Fibroblast of mammary gland (primary cell): ENCODE data around the gene UNC13A.
A peak's percentile ranks its signal among the peaks of the same experiment; 100 is the strongest.

Source experiments
- DNase-seq: peaks from one replicate; pipeline ENCODE4 v3.0.0-alpha.2; 2010; ENCODE audit warnings: low read depth
- H3K4me3 ChIP-seq: 2 replicates; pipeline ENCODE4 v1.5.1; 2011; ENCODE audit warnings: low read depth, mild to moderate bottlenecking, low read length, moderate library complexity; ENCODE audit not compliant: control insufficient read depth
- TF ChIP-seq, protein P1 (sequence below): conservative IDR thresholded peaks from 2 replicates; pipeline ENCODE4 v1.5.1; 2011; ENCODE audit warnings: low read depth, low read length, inconsistent platforms; ENCODE audit not compliant: control insufficient read depth, insufficient read depth

UNC13A gene

DNA sequence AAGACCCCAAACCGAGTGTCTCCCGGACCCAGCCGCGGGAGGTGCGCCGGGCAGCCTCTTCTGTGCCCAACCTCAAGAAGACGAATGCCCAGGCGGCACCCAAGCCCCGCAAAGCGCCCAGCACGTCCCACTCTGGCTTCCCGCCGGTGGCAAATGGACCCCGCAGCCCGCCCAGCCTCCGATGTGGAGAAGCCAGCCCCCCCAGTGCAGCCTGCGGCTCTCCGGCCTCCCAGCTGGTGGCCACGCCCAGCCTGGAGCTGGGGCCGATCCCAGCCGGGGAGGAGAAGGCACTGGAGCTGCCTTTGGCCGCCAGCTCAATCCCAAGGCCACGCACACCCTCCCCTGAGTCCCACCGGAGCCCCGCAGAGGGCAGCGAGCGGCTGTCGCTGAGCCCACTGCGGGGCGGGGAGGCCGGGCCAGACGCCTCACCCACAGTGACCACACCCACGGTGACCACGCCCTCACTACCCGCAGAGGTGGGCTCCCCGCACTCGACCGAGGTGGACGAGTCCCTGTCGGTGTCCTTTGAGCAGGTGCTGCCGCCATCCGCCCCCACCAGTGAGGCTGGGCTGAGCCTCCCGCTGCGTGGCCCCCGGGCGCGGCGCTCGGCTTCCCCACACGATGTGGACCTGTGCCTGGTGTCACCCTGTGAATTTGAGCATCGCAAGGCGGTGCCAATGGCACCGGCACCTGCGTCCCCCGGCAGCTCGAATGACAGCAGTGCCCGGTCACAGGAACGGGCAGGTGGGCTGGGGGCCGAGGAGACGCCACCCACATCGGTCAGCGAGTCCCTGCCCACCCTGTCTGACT lies 39.0 kb upstream of the UNC13A start:
- no peak for DNase-seq
- H3K4me3 ChIP-seq = no peak overlapping the region
- TF ChIP-seq, protein P1, sequence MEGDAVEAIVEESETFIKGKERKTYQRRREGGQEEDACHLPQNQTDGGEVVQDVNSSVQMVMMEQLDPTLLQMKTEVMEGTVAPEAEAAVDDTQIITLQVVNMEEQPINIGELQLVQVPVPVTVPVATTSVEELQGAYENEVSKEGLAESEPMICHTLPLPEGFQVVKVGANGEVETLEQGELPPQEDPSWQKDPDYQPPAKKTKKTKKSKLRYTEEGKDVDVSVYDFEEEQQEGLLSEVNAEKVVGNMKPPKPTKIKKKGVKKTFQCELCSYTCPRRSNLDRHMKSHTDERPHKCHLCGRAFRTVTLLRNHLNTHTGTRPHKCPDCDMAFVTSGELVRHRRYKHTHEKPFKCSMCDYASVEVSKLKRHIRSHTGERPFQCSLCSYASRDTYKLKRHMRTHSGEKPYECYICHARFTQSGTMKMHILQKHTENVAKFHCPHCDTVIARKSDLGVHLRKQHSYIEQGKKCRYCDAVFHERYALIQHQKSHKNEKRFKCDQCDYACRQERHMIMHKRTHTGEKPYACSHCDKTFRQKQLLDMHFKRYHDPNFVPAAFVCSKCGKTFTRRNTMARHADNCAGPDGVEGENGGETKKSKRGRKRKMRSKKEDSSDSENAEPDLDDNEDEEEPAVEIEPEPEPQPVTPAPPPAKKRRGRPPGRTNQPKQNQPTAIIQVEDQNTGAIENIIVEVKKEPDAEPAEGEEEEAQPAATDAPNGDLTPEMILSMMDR = no peak

DNA sequence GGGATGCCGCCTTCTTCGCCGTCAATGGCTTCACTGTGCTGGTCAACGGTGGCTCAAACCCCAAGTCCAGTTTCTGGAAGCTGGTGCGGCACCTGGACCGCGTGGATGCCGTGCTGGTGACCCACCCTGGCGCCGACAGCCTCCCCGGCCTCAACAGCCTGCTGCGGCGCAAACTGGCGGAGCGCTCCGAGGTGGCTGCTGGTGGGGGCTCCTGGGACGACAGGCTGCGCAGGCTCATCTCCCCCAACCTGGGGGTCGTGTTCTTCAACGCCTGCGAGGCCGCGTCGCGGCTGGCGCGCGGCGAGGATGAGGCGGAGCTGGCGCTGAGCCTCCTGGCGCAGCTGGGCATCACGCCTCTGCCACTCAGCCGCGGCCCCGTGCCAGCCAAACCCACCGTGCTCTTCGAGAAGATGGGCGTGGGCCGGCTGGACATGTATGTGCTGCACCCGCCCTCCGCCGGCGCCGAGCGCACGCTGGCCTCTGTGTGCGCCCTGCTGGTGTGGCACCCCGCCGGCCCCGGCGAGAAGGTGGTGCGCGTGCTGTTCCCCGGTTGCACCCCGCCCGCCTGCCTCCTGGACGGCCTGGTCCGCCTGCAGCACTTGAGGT lies 38.1 kb upstream of the UNC13A start:
- H3K4me3 ChIP-seq = no peak overlapping the region
- TF ChIP-seq, protein P1 = no peak
- no peak for DNase-seq

DNA sequence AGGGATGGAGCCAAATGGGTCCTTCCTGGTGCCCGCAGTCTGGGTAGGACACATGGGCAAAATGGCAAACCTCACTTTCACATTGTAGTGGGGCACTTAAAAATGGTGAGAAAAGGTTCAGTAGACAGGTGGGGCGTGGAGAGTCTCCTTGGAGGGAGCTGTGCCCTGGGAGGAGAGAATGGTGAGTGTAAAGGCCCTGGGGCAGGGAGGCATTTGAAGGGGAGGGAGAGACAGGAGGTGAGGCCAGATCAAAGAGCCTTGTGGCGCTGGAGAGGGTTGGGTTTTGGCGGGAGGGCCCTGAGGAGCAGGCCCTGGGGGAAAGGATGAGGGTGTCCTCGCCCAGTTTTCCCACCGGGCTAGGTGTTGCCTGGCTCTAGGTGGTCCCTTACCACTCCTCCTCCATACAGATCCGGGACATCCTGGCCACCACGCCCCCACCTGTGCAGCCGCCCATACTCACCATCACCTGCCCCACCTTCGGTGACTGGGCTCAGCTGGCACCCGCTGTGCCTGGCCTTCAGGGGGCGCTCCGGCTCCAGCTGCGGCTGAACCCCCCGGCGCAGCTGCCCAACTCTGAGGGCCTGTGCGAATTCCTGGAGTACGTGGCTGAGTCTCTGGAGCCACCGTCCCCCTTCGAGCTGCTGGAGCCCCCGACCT lies 37.4 kb upstream of the UNC13A start:
- TF ChIP-seq, protein P1 = no peak
- H3K4me3 ChIP-seq = no peak overlapping the region
- no peak for DNase-seq

DNA sequence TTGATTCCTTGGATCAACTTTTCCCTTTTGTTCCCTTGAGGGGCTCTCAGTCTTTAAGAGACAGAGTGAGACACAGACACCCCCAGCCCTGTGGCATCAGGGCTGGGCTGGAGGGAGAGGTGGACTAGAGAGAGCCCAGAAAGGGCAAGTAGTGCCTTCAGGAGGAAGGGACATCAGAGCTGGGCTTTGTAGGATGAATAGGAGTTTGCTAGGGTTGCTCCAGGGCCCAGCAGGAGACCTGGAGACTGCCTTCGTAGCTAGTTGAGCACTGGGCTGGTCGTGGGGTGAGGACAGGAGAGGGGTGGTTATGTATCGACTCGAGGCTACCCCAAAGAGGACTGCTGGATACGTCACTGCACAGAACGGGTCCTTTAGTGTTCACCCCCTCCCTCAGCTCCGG lies 36.5 kb upstream of the UNC13A start:
- TF ChIP-seq, protein P1 = no peak
- no peak overlapping the region for H3K4me3 ChIP-seq
- DNase-seq = no peak

DNA sequence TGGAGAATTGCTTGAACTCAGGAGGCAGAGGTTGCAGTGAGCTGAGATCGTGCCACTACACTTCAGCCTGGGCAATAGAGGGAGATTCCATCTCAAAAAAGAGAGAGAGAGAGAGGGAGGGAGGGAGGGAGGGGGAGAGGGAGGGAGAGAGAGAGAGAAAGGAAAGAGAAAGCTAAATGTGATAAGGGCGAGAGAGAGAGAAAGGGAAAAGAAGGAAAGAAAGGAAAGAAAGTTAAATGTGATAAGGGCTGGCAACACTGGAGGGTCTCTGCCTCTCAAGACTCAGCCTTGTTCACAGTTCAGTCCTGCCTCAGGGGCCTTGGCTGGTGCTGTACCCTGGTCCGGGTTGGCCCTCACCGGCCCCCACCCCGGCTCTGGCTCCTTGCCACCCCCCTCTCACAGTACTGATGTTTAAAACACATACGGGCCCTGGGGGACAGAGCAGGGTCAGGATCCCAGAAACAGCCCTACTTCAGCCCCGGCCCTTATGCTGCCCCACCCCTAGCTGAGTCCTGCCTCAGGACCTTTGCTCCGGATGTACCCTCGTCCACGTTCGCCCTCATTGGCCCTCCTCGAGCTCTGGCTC lies 34.6 kb upstream of the UNC13A start:
- no peak overlapping the region for H3K4me3 ChIP-seq
- TF ChIP-seq, protein P1 = no peak
- no peak for DNase-seq

DNA sequence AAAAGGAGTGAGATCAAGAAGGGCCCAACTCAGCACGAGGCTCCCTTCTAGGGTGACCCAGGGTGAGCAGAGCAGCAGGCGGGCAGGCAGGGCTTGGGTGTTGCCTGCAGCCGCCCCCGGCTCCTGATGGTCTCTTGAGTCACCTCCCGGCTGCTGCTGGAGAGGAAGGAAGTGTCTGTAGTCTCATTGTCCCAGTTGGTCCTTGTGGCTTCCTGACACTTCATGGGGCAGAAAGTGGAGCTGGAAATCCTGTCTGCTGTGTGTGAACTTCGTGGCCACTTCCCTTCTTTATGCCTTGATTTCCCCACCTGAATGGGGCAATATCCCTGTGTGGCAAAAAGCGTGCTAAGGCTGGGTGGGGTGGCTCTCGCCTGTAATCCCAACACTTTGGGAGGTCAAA lies 33.7 kb upstream of the UNC13A start:
- no peak overlapping the region for H3K4me3 ChIP-seq
- TF ChIP-seq, protein P1 = no peak
- peak; percentile 65 for DNase-seq
